H9 (cell line): Measurements from ENCODE around the gene TET2. TPM values are rescaled to one million over a fixed set of nuclear protein-coding genes. Genes with fewer than 3 reads are reported as not detected.

Source experiments
- DNase-seq: peaks from one replicate; pipeline ENCODE4 v3.0.0-alpha.2; 2017
- H2AFZ ChIP-seq: one replicate; pipeline ENCODE4 v1.6.1; 2013; ENCODE audit warnings: mild to moderate bottlenecking, low read length, control low read depth, moderate library complexity
- H2AK5ac ChIP-seq: 2 replicates; pipeline ENCODE4 v1.6.1; 2013; ENCODE audit warnings: low read length, control low read depth, mixed read lengths; ENCODE audit not compliant: insufficient read length
- H2BK120ac ChIP-seq: one replicate; pipeline ENCODE4 v1.6.1; 2013; ENCODE audit warnings: low read depth, mild to moderate bottlenecking, low read length, control low read depth, inconsistent platforms; ENCODE audit not compliant: poor library complexity, severe bottlenecking
- H2BK12ac ChIP-seq: 2 replicates; pipeline ENCODE4 v1.6.1; 2013; ENCODE audit warnings: low read length, control low read depth, mixed read lengths, low read depth; ENCODE audit not compliant: insufficient read length
- H2BK15ac ChIP-seq: 2 replicates; pipeline ENCODE4 v1.6.1; 2013; ENCODE audit warnings: low read depth, low read length, control low read depth
- H2BK20ac ChIP-seq: one replicate; pipeline ENCODE4 v1.6.1; 2013; ENCODE audit warnings: low read depth, mild to moderate bottlenecking, low read length, control low read depth, inconsistent platforms; ENCODE audit not compliant: poor library complexity, severe bottlenecking
- H2BK5ac ChIP-seq: 2 replicates; pipeline ENCODE4 v1.6.1; 2013; ENCODE audit warnings: low read length, control low read depth, mixed read lengths; ENCODE audit not compliant: insufficient read length
- H3K14ac ChIP-seq: 2 replicates; pipeline ENCODE4 v1.6.1; 2013; ENCODE audit warnings: low read length, control low read depth; ENCODE audit not compliant: insufficient read depth
- H3K18ac ChIP-seq: 2 replicates; pipeline ENCODE4 v1.6.1; 2013; ENCODE audit warnings: low read depth, mild to moderate bottlenecking, mixed read lengths, low read length, control low read depth; ENCODE audit not compliant: insufficient read length
- H3K23ac ChIP-seq: 2 replicates; pipeline ENCODE4 v1.6.1; 2013; ENCODE audit warnings: low read length, control low read depth, mixed read lengths, low read depth; ENCODE audit not compliant: insufficient read length
- H3K23me2 ChIP-seq: 2 replicates; pipeline ENCODE4 v1.6.1; 2013; ENCODE audit warnings: low read depth, mild to moderate bottlenecking, mixed read lengths, low read length, control low read depth; ENCODE audit not compliant: insufficient read length, poor library complexity, severe bottlenecking
- H3K27ac ChIP-seq: 2 replicates; pipeline ENCODE4 v1.5.1; 2013; ENCODE audit warnings: low read length, control low read depth, mixed read lengths, low read depth; ENCODE audit not compliant: insufficient read length
- H3K27me3 ChIP-seq: 2 replicates; pipeline ENCODE4 v1.6.1; 2013; ENCODE audit warnings: low read length, control low read depth, inconsistent platforms; ENCODE audit not compliant: insufficient read depth
- H3K4ac ChIP-seq: 2 replicates; pipeline ENCODE4 v1.6.1; 2013; ENCODE audit warnings: low read depth, mild to moderate bottlenecking, control low read depth, inconsistent platforms, low read length, moderate library complexity
- H3K4me1 ChIP-seq: 2 replicates; pipeline ENCODE4 v1.6.1; 2013; ENCODE audit warnings: low read length, control low read depth, inconsistent platforms; ENCODE audit not compliant: insufficient read depth
- H3K4me2 ChIP-seq: 2 replicates; pipeline ENCODE4 v1.6.1; 2013; ENCODE audit warnings: low read length, control low read depth, mixed read lengths; ENCODE audit not compliant: insufficient read length, insufficient read depth
- H3K56ac ChIP-seq: 2 replicates; pipeline ENCODE4 v1.6.1; 2013; ENCODE audit warnings: low read depth, mild to moderate bottlenecking, mixed read lengths, low read length, control low read depth; ENCODE audit not compliant: insufficient read length
- H3K79me1 ChIP-seq: 2 replicates; pipeline ENCODE4 v1.6.1; 2013; ENCODE audit warnings: low read depth, mild to moderate bottlenecking, moderate library complexity, low read length, control low read depth, inconsistent platforms; ENCODE audit not compliant: insufficient read depth, poor library complexity, severe bottlenecking
- H3K79me2 ChIP-seq: 2 replicates; pipeline ENCODE4 v1.6.1; 2013; ENCODE audit warnings: low read length, control low read depth, inconsistent platforms; ENCODE audit not compliant: insufficient read depth
- H3K9ac ChIP-seq: 2 replicates; pipeline ENCODE4 v1.6.1; 2013; ENCODE audit warnings: low read length, control low read depth, mixed read lengths; ENCODE audit not compliant: insufficient read length; ENCODE audit errors: extremely low read depth
- H3K9me3 ChIP-seq: one replicate; pipeline ENCODE4 v1.6.1; 2013; ENCODE audit warnings: low read depth, low read length, inconsistent platforms; ENCODE audit not compliant: control insufficient read depth
- H3T11ph ChIP-seq: one replicate; pipeline ENCODE4 v1.6.1; 2013; ENCODE audit warnings: mild to moderate bottlenecking, low read length, control low read depth, inconsistent platforms
- H4K20me1 ChIP-seq: one replicate; pipeline ENCODE4 v1.6.1; 2013; ENCODE audit not compliant: control insufficient read depth, insufficient read length, insufficient read depth
- H4K5ac ChIP-seq: 2 replicates; pipeline ENCODE4 v1.6.1; 2013; ENCODE audit warnings: low read depth, mild to moderate bottlenecking, mixed read lengths, low read length, control low read depth; ENCODE audit not compliant: insufficient read length
- H4K8ac ChIP-seq: replicated peaks from 2 replicates; pipeline ENCODE4 v1.6.1; 2013; ENCODE audit warnings: low read length, control low read depth, mixed read lengths, low read depth; ENCODE audit not compliant: insufficient read length
- H4K91ac ChIP-seq: 2 replicates; pipeline ENCODE4 v1.6.1; 2013; ENCODE audit warnings: low read depth, mild to moderate bottlenecking, moderate library complexity, mixed read lengths, low read length, control low read depth; ENCODE audit not compliant: insufficient read length
- H3K27ac Mint-ChIP-seq, 3 experiments: 2 replicates in 2 of 3; 3 replicates in 1 of 3; pipeline ENCODE4 v1.8.0; 2020 to 2021; ENCODE audit warnings: mixed read lengths in 3 of 3, mild to moderate bottlenecking in 1 of 3, moderate library complexity in 1 of 3
- H3K27me3 Mint-ChIP-seq: 2 replicates; pipeline ENCODE4 v1.8.0; 2021; ENCODE audit warnings: low read depth, mild to moderate bottlenecking, moderate library complexity, mixed read lengths
- H3K36me3 Mint-ChIP-seq, 3 experiments: 2 replicates in 2 of 3; 3 replicates in 1 of 3; pipeline ENCODE4 v1.8.0; 2020 to 2021; ENCODE audit warnings: low read depth in 3 of 3, mixed read lengths in 3 of 3; ENCODE audit not compliant: insufficient read depth in 1 of 3
- H3K4me1 Mint-ChIP-seq, 2 experiments: 2 replicates each; pipeline ENCODE4 v1.8.0; 2020; ENCODE audit warnings: mixed read lengths in 2 of 2
- H3K4me3 Mint-ChIP-seq, 2 experiments: 2 replicates in 1 of 2; 3 replicates in 1 of 2; pipeline ENCODE4 v1.8.0; 2020 to 2021; ENCODE audit warnings: mild to moderate bottlenecking in 2 of 2, mixed read lengths in 2 of 2, moderate library complexity in 1 of 2
- H3K9me3 Mint-ChIP-seq, 2 experiments: 2 replicates in 1 of 2; 3 replicates in 1 of 2; pipeline ENCODE4 v1.8.0; 2020; ENCODE audit warnings: mild to moderate bottlenecking in 2 of 2, mixed read lengths in 2 of 2, moderate library complexity in 1 of 2
- CTCF ChIP-seq: fragments of 200-600 bp; sonication (generic); conservative IDR thresholded peaks from 3 replicates; pipeline ENCODE4 v1.8.0; 2021; ENCODE audit warnings: antibody characterized with exemption, mild to moderate bottlenecking
- WGBS: extraction: QIAGEN DNeasy Blood & Tissue Kit; methylation state at CpG from one replicate; pipeline ENCODE4 v1.1.7; 2013; ENCODE audit warnings: missing lambda C conversion rate, low lambda C conversion rate, mixed read lengths; ENCODE audit not compliant: insufficient read length; ENCODE audit errors: extremely low coverage; 5-methylcytosine and 5-hydroxymethylcytosine counted together
- total RNA-seq: library from RNA; stranded (reverse); gene quantifications from 2 replicates; pipeline ENCODE4 v1.2.1, GENCODE V29; 2021

Gene TET2
- total RNA-seq, 1 experiment from 2014 or later = 3.1 TPM

DNA sequence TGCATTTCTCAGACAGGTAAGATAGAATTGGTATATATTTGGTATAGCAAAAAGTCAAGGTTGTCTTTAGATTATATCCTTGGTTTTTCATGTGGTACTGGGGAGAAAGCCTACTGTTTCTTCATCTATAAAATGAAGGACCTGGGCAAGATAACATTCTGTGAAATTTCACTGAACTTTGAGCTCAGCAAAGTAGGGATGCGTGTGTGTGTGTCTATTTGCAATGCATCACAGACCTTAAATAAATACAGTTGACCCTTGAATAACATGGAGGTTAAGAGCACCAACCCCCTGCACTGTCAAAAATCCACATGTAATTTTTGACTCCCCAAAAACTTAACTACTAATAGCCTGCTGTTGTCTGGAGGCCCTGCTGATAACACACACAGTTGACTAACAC, 25.2 kb downstream of the TET2 start:
- Histone ChIP-seq H2BK120ac (no peak overlapping the region), H3K14ac (no peak overlapping the region), H3K4ac (no peak overlapping the region), H4K20me1 (no peaks in the 10 kb centered on the region), H4K5ac (no peak overlapping the region), H3K9ac (no peak overlapping the region), H3K27me3 (no peaks in the 10 kb centered on the region), H2BK15ac (no peak overlapping the region), H3K27ac (no peak overlapping the region), H3K4me2 (no peak overlapping the region), H4K91ac (no peak overlapping the region), H2BK5ac (no peak overlapping the region), H3T11ph (no peak overlapping the region), H3K79me2 (no peaks in the 10 kb centered on the region), H2AFZ (no peak overlapping the region), H4K8ac (no peak overlapping the region), H3K4me1 (no peaks in the 10 kb centered on the region), H2BK20ac (no peak overlapping the region), H2BK12ac (no peak overlapping the region), H3K23ac (no peak overlapping the region), H3K18ac (no peak overlapping the region), H3K9me3 (no peaks in the 10 kb centered on the region), H3K56ac (no peak overlapping the region), H3K23me2 (no peaks in the 10 kb centered on the region), H3K79me1 (no peaks in the 10 kb centered on the region), H2AK5ac (no peak overlapping the region)
- H3K27me3 Mint-ChIP-seq = no peaks in the 10 kb centered on the region
- no peak overlapping the region for H3K27ac Mint-ChIP-seq
- H3K4me1 Mint-ChIP-seq = no peaks in the 10 kb centered on the region
- H3K4me3 Mint-ChIP-seq = no peak overlapping the region
- H3K9me3 Mint-ChIP-seq = no peaks in the 10 kb centered on the region
- no peak for TF ChIP-seq CTCF
- no peaks in the 10 kb centered on the region for H3K36me3 Mint-ChIP-seq
- DNase-seq = no peak
- WGBS = no CpG with 5 or more reads among the region's 1 CpG
